GM12801 (cell line): ENCODE measurements around the gene VPS25.

Experiments
- TF ChIP-seq, protein P1 (sequence below): IDR thresholded peaks from one replicate; pipeline ENCODE4 v1.5.1; 2011; ENCODE audit warnings: control low read depth; ENCODE audit not compliant: insufficient read length; ENCODE audit errors: extremely low read depth

VPS25 gene

DNA sequence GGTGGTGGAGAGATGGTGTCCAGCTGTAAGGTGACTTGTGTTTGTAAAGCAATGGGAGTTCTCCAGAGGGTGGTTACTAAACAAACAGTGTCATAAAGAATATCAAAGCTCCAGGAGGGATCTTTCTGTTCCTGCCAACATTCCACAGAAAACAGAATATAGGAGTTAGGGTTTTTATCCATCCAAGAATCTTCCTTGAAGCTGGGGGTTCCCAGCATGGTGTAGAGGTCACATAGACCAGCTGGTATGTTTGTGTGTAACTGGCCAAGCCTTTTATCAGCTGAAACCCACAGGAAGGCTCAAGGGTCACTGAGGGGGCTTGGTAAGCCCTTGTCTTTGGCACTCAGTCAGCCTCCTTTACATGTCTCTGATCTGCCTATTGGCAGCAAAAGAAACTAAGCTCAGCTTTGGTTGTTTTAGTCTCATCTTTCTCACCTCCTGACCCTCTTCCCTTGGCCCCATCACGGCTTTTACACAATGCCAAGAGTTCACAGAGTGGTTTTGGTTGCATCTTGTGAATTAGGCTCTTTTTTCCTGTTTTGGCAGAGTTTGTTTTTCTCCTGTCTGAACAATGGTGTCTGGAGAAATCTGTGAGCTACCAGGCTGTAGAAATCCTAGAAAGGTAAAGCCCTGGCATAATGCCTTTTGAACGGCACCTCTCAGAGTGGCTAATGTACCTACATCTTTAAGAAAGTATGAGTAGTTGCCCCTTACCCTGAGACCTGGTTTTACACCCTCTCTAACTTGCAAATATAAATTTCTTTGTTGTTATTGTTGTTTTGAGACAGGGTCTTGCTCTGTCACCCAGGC lies 30.0 kb downstream of the VPS25 start:
- TF ChIP-seq, protein P1, sequence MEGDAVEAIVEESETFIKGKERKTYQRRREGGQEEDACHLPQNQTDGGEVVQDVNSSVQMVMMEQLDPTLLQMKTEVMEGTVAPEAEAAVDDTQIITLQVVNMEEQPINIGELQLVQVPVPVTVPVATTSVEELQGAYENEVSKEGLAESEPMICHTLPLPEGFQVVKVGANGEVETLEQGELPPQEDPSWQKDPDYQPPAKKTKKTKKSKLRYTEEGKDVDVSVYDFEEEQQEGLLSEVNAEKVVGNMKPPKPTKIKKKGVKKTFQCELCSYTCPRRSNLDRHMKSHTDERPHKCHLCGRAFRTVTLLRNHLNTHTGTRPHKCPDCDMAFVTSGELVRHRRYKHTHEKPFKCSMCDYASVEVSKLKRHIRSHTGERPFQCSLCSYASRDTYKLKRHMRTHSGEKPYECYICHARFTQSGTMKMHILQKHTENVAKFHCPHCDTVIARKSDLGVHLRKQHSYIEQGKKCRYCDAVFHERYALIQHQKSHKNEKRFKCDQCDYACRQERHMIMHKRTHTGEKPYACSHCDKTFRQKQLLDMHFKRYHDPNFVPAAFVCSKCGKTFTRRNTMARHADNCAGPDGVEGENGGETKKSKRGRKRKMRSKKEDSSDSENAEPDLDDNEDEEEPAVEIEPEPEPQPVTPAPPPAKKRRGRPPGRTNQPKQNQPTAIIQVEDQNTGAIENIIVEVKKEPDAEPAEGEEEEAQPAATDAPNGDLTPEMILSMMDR = no peak

GRCh38 chr17:42804918-42805367 lies 31.7 kb downstream of the VPS25 start:
- TF ChIP-seq, protein P1 = no peak

- TF ChIP-seq, protein P1 = no peak
These were observed 33.0 kb downstream of the VPS25 start for GRCh38 chr17:42806249-42806648.

GRCh38 chr17:42809250-42809649 lies 36.0 kb downstream of the VPS25 start:
- TF ChIP-seq, protein P1 = no peak

DNA sequence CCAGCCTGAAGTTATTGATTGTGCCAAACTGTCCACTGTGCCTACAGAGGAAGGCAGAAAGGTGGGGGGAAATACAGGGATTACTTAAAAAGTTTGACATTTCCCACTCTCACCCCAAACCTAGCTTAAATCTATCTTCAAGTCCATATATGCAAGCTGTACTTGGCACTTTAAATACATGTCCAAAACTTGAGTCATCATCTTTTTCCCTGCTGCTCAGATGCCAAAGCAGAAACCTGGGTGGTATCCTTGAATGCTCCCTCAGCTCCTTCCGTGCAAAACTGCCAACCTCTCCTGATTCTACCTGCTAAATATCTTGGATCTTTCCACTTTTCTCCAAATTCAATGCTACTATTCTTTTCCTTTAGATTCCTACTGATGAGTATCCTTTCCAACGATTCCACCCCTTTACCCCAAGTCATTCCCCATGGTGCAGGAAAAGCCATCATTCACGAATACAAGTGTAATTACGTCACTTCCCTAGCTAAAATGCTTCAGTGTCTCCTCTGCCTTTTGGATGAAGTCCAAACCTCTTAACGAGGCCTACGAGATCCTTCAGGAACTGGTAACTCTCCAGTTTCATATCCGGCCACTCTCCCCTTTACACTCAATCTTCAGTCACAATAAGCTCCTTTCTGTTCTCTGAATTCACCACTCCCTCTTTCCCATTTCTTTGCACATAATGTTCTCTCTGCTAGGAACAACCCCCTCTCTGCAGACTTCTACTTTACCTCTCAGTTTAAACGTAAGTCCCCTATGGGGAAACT lies 41.6 kb downstream of the VPS25 start:
- TF ChIP-seq, protein P1 = no peak

GRCh38 chr17:42817866-42818265 lies 44.6 kb downstream of the VPS25 start:
- TF ChIP-seq, protein P1 = no peak

GRCh38 chr17:42818379-42818778 lies 45.1 kb downstream of the VPS25 start:
- TF ChIP-seq, protein P1 = no peak
